GM13977 (cell line): Measurements from ENCODE around the gene MSL2.
"Not testable (repeated sequence)": the region's sequence is repeated elsewhere in the genome, so short reads cannot be mapped to it uniquely, and the experiment has no call there.

Experiments used
- DNase-seq: peaks from one replicate; pipeline ENCODE4 v3.0.0; 2012; ENCODE audit warnings: low spot score
- CTCF ChIP-seq: IDR thresholded peaks from 2 replicates; pipeline ENCODE4 v1.5.1; 2012; ENCODE audit warnings: mild to moderate bottlenecking, control low read depth; ENCODE audit not compliant: insufficient read depth; ENCODE audit errors: extremely low read depth, missing control alignments
- in situ Hi-C: fragments of 300-500 bp; cut with MboI; formaldehyde crosslinking; loops from one replicate; pipeline ENCODE4 v1.12.0; 2022; ENCODE audit warnings: low sequenced_read_pairs, low pct_unique_long_range_greater_than_20kb, mixed read lengths, inconsistent platforms; ENCODE audit not compliant: unreplicated experiment

Gene MSL2

DNA sequence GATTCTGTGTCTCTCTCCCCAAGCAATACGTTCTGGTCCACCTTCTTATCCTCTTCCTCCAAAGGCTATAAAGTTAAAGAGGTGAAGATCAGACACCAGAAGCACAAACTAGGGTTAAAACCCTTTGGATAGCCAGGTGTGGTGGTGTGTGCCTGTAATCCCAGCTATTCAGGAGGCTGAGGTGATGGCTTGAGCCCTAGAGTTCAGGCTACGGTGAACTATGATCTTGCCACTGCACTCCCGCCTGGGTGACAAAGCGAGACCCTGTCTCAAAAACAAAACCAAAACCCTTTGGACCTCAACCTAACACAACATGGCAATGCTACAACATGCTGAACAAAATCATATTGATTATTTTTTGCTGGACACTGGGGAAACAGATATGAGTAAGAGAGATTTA is 43.2 kb downstream of the MSL2 start:
- TF ChIP-seq CTCF = no peak
- in situ Hi-C loops = no loop called here
- DNase-seq = no peak

DNA sequence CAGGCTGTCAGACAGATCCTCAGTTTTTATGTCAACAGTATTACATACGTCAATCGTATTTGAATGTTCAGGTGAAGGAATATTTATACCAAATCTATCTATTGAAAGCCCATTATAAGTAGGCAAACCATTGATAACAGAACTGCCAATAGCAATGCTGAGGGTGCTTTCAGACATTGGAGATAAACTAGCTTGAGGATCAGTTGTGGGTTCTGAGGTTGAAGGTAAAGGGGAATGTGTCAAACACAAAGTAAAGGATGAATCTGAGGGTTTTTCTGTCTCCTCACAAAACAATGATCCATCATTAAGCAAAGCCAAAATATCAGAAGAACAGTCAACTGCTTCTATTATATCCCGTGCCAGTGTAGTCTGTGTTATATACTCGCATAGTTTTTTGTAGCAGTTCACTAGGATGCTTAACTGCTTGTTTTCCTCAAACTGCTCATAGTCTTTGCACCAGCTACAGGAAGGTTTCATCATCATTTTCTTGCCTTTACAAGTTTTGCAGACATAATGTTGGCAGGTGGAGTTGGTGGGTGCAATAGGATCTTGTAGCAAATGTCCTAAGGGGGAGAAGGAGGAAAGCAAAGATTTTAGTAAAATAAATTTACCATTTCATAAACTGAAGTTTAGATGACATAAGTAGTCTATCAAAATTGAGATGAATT is 43.8 kb downstream of the MSL2 start:
- no peak for DNase-seq
- in situ Hi-C loops = no loop called here
- no peak for TF ChIP-seq CTCF

DNA sequence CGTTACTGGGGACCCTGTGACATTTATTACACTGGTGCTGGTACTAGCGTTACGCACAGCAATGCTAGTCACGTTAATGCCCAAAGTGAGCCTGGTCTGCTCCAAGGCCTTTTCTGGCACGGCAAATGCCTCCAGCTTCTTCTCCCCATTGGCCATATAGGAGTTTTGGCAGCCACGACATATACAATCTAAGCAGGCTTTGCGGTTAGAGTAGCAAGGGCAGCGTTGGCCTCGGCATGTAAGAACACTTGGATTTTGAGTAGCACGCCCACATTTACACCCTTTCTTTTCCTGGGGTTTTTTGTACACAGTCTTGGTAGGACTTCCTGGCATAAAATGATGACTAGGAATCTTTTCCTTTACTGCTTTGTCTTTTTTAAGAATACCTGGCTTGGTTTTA is 44.9 kb downstream of the MSL2 start:
- in situ Hi-C loops = no loop called here
- DNase-seq = no peak
- no peak for TF ChIP-seq CTCF

DNA sequence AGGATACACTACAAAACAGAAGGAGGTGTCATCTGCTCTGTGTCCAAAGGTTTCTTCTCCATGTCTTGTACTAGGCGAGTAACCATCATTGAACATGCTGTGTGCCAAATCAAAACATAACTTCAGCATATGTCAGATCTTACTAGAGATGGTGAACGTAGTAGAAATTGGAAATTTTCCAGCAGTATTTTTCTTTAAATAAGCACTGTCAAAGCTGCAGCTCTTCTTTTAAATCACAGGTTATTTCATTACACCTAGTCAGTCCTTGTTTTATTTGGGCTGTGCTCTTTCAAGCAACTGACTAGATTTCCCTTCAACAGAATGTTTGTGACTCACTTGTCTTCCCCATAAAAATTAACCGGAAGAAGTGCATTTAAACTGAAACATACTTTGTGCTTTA is 46.5 kb downstream of the MSL2 start:
- no peak for TF ChIP-seq CTCF
- in situ Hi-C loops = no loop called here
- DNase-seq = no peak

GRCh38 chr3:136146981-136147729 is 49.0 kb downstream of the MSL2 start:
- TF ChIP-seq CTCF = no peak
- DNase-seq = no peak
- in situ Hi-C loops = no loop called here

DNA sequence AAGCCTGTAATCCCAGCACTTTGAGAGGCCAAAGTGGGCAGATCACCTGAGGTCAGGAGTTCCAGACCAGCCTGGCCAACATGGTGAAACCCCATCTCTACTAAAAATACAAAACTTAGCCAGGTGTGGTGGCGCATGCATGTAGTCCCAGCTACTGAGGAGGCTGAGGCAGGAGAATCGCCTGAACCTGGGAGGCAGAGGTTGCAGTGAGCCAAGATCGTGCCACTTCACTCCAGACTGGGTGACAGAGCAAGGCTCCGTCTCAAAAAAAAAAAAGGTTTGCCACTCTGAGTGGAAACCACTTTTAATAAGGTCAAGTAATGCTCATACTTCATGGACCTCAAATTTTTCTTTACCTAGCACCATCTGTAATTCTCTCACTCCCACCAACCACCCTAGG is 51.7 kb downstream of the MSL2 start:
- in situ Hi-C loops = not testable (repeated sequence)

DNA sequence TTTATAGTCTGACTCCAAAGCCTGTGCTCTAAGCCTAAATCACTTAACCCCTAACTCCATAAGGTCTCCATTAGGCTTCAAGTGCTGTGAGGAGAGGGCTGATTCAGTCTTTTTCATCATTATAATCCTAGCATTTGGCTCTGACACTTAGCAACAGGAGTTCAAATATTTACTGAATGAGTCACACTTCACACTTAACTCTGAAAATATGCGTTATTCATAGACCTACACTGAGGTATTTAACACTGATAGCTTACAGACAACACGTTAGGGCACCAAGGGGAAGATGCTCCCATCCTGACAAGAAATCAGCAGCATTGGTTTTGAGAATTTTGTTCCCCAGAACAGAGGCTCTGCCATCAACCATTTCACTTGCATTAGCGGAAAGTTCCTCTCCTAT is 53.5 kb downstream of the MSL2 start:
- TF ChIP-seq CTCF = no peak
- in situ Hi-C loops = no loop called here
- DNase-seq = no peak

More for the DNA sequence above, 51.7 kb downstream of the MSL2 start:
- not testable (repeated sequence) for DNase-seq
